ENCODE results near the gene TMEM165.

TMEM165 gene

DNA sequence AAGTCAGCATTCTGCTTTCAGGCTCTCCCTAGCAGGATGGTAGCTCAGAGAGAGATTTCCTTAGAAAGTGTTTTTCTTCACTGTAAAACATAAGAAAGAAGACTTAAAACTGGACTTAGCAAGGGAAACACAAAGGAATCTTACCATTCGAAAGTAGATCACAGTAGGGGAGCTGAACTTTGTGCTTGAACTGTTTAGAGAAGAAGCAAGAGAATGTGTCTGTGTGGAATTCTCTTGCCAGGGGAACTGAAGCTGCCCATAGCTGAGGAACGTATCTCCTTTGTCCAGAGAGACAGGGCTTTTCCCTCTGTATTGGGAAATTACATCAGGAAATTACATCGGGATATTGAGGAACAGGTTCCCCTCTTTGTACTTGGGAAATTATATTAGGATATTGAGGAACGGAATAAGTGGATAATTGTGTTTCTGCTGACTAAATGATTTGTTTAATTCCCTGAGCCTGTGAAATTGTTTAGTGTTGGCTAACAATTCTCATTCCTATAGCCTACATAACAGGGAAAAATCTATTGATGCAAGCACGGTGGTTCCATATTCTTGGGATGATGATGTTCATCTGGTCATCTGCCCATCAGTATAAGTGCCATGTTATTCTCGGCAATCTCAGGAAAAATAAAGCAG, 28.6 kb upstream of the TMEM165 start:
- H3K9me3 ChIP-seq (ENCODE audit: control insufficient read depth, insufficient read depth, low read depth, low read length), result no peaks in the 10 kb centered on the region
- ChIA-PET POLR2A (no interaction called here), CTCF (no interaction called here)
- no peaks in the 10 kb centered on the region for H3K4me1 ChIP-seq (ENCODE audit: control insufficient read depth, insufficient read depth, low read length)
- no peak overlapping the region for H3K4me3 ChIP-seq (ENCODE audit: low read depth, low read length)
- peaks cover 0 to 29% of the 10 kb centered on the region in 2 experiments; a peak in 2 of 3 replicates for H3K36me3 ChIP-seq (ENCODE audit: control insufficient read depth in 2 of 2, insufficient read depth in 1 of 2, low read length in 2 of 2)
- H3K27ac ChIP-seq (ENCODE audit: extremely low read depth, low read depth, low read length), result no peak overlapping the region
- no peak for TF ChIP-seq ZNF350 (tag by site-specific recombination; IDR thresholded peaks at IDR 0.05)
- TF ChIP-seq, protein P1, sequence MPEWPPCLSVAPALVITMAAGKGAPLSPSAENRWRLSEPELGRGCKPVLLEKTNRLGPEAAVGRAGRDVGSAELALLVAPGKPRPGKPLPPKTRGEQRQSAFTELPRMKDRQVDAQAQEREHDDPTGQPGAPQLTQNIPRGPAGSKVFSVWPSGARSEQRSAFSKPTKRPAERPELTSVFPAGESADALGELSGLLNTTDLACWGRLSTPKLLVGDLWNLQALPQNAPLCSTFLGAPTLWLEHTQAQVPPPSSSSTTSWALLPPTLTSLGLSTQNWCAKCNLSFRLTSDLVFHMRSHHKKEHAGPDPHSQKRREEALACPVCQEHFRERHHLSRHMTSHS (tag by site-specific recombination; IDR thresholded peaks at IDR 0.05), result no peak
- TF ChIP-seq ZNF121 (tag by site-specific recombination; IDR thresholded peaks at IDR 0.05), result no peak
- no peak for TF ChIP-seq RBAK (tag by site-specific recombination; IDR thresholded peaks at IDR 0.05)
- TF ChIP-seq, protein P2, sequence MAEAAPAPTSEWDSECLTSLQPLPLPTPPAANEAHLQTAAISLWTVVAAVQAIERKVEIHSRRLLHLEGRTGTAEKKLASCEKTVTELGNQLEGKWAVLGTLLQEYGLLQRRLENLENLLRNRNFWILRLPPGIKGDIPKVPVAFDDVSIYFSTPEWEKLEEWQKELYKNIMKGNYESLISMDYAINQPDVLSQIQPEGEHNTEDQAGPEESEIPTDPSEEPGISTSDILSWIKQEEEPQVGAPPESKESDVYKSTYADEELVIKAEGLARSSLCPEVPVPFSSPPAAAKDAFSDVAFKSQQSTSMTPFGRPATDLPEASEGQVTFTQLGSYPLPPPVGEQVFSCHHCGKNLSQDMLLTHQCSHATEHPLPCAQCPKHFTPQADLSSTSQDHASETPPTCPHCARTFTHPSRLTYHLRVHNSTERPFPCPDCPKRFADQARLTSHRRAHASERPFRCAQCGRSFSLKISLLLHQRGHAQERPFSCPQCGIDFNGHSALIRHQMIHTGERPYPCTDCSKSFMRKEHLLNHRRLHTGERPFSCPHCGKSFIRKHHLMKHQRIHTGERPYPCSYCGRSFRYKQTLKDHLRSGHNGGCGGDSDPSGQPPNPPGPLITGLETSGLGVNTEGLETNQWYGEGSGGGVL (tag by site-specific recombination; IDR thresholded peaks at IDR 0.05), result no peak
- TF ChIP-seq ZNF2 (tag by site-specific recombination; IDR thresholded peaks at IDR 0.05), result no peak
- TF ChIP-seq ZNF138 (tag by site-specific recombination; IDR thresholded peaks at IDR 0.05; ENCODE audit: borderline replicate concordance), result no peak
- TF ChIP-seq OSR2 (tag by site-specific recombination; IDR thresholded peaks at IDR 0.05), result no peak
- no peak for TF ChIP-seq ZNF362 (tag by site-specific recombination; IDR thresholded peaks at IDR 0.05)
- TF ChIP-seq ZEB2 (tag by site-specific recombination; IDR thresholded peaks at IDR 0.05), result no peak
- TF ChIP-seq, protein P3, sequence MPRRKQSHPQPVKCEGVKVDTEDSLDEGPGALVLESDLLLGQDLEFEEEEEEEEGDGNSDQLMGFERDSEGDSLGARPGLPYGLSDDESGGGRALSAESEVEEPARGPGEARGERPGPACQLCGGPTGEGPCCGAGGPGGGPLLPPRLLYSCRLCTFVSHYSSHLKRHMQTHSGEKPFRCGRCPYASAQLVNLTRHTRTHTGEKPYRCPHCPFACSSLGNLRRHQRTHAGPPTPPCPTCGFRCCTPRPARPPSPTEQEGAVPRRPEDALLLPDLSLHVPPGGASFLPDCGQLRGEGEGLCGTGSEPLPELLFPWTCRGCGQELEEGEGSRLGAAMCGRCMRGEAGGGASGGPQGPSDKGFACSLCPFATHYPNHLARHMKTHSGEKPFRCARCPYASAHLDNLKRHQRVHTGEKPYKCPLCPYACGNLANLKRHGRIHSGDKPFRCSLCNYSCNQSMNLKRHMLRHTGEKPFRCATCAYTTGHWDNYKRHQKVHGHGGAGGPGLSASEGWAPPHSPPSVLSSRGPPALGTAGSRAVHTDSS (tag by site-specific recombination; IDR thresholded peaks at IDR 0.05), result no peak
- TF ChIP-seq SP7 (tag by site-specific recombination; IDR thresholded peaks at IDR 0.05), result no peak
- no peak for TF ChIP-seq ZNF416 (tag by site-specific recombination; IDR thresholded peaks at IDR 0.05)
- TF ChIP-seq ZNF174 (tag by site-specific recombination; IDR thresholded peaks at IDR 0.05), result no peak
- no peak for TF ChIP-seq ZNF16 (tag by site-specific recombination; IDR thresholded peaks at IDR 0.05; ENCODE audit: low read depth)
- TF ChIP-seq ZXDB (tag by site-specific recombination; IDR thresholded peaks at IDR 0.05), result no peak
- no peak for TF ChIP-seq ZNF148 (tag by site-specific recombination; IDR thresholded peaks at IDR 0.05; ENCODE audit: borderline replicate concordance)
- TF ChIP-seq ZNF530 (tag by site-specific recombination; IDR thresholded peaks at IDR 0.05; ENCODE audit: low read depth), result no peak

All from HEK293 (cell line).